HG03558 (cell line): ENCODE data around the gene FLAD1.

Source experiments
- ATAC-seq: cut with Tn5 transposase; IDR thresholded peaks from one replicate; pipeline ENCODE4 v1.9.1; 2021; ENCODE audit warnings: moderate number of reproducible peaks; ENCODE audit not compliant: unreplicated experiment; ENCODE audit errors: extremely low read depth

FLAD1 gene

DNA sequence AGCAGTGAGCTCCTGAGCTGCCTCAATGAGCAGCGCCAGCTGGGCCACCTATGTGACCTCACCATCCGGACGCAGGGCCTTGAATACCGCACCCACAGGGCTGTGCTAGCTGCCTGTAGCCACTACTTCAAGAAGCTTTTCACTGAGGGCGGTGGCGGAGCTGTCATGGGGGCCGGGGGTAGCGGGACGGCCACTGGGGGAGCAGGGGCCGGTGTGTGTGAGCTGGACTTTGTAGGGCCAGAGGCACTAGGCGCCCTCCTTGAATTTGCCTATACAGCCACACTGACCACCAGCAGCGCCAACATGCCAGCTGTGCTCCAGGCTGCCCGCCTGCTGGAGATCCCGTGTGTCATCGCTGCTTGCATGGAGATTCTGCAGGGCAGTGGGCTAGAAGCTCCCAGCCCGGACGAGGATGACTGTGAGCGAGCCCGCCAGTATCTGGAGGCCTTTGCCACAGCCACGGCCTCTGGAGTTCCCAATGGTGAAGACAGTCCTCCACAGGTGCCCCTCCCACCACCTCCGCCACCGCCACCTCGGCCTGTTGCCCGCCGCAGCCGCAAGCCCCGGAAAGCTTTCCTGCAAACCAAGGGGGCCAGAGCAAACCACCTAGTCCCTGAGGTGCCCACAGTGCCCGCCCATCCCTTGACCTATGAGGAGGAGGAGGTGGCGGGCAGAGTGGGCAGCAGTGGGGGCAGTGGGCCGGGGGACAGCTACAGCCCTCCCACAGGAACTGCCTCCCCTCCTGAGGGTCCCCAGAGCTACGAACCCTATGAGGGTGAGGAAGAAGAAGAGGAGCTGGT, 31.8 kb downstream of the FLAD1 start:
- no peak for ATAC-seq

DNA sequence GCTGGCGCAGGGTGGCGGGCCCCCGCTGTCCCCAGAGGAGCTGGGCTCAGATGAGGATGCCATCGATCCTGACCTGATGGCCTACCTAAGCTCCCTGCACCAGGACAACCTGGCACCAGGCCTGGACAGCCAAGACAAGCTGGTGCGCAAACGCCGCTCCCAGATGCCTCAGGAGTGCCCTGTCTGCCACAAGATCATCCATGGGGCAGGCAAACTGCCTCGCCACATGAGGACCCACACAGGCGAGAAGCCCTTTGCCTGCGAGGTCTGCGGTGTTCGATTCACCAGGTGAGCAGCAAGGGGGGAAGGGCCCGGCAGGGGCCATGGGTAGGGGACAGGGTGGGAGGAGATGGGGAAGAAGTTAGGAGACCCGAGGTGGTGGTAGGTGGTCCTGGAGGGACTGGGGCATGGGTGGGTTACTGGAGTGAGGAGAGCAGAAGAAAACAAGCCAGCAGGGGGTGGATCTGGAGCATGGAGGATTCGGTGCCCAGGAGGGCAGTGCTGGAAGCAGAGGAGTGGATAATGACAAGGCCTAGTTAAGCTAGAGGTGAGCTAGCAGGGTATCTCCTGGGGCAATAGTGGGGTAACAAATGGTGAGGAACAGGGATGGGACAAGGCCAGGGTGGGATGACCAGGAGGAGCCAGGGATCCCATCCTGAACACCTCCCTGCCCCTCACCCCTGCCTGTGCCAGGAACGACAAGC, 32.5 kb downstream of the FLAD1 start:
- ATAC-seq: no peak

DNA sequence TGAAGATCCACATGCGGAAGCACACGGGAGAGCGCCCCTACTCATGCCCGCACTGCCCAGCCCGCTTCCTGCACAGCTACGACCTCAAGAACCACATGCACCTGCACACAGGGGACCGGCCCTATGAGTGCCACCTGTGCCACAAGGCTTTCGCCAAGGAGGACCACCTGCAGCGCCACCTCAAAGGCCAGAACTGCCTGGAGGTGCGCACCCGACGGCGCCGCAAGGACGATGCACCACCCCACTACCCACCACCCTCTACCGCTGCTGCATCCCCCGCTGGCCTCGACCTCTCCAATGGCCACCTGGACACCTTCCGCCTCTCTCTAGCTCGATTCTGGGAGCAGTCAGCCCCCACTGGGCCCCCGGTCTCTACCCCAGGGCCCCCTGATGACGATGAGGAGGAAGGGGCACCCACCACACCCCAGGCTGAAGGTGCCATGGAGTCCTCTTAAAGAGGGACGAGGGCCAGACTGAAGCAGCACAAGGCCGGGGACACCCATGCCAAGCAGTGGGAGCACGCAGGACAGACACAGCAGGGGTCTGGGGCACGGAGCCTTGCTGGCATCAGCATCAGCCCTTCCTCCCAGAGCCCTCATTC, 33.2 kb downstream of the FLAD1 start:
- no peak for ATAC-seq

DNA sequence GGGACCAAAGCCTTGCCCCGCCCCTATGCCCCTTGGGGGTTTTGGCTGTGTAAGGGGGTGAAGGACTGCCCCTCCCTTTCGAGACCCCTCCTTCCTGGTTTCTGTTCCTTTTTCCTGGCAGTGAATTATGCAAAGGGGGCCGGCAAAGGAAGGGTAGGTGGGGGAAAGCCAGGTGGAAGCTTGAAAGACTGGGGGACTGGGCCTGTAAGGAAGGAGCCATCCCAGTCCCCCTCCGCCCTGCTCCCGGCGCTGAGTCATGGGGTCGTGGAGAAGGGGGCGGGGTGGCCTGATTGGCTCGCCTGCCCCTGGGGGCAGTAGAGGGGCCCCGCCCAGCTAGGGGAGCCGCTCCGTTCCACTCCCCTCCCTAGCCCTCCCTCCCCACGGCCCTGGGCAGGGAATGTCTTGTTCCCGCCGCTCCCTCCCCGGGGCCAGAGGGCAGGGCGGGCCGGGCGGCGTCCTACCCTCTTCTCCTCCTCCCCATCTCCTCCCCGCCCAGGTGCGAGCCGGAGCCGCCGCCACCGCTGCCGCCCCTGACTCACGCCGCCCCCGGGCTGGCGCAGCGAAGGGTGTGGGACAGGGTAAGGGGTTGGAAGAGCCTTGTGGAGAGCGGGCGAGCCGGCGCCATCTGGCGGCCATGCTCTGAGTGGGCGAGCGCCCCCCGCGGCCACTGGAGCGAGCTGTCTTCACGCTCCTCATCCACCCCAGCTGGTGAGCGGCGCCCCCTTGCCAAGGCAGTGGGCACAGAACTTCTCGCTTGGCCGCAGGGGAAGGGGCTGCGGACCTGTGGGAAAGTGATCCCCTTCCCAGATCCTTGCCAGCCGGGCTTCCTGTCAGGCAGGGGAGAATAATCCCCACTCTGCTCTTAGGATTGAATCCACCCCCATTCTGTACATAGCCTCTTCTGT, 34.1 kb downstream of the FLAD1 start:
- no peak for ATAC-seq

DNA sequence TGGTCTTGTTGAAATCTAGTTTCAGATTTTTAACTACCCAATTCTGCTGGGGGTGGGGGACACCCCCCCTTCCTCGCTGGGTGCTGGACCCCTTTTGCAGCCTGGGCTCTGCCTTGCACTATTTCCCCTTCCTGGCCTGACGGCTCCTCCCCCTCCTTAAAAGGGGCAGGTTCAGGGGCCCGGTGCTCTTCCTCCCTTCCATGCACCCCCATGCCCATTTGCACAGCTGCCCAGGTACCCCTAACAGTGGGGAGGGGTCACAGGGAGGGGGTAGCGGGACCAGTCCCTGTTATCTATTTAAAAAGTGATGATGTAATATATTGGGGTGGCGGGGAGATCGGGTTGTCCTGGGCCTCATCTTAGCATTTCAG, 34.8 kb downstream of the FLAD1 start:
- ATAC-seq: no peak

DNA sequence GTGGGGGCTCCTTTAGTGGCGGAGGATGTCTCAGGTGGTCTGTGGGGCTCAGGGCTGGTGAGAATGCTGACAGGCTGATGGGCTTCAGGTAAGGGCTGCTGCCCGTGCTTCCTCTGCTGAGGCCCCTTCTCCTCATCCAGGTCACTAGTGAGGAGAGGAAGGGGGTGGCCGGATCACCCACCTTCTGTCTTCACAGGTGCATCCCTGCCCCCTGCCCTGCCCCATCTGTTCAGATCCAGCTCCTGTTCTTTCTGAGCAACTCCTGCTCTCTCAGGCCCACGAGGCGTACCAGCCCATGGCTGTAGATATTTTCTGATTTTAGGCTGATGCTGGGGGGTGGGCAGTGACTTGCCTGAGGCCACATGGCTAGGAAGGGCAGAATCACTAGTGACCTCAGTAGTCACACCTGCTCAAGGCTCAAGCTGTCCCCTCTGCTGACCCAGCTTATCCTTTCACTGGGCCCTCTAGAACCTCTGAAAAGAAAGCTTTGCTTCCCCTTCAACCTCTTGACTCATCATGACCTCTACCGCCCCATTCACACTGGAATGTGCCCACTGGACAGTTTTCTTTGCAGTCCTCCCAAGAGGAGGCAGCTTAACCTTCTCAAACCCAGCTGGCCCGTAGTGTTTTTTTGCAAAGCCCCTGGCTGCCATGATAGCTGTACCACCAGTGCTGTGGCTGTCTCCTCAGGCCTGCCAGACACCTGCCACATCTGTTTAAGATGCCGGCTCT, 35.6 kb downstream of the FLAD1 start:
- no peak for ATAC-seq

DNA sequence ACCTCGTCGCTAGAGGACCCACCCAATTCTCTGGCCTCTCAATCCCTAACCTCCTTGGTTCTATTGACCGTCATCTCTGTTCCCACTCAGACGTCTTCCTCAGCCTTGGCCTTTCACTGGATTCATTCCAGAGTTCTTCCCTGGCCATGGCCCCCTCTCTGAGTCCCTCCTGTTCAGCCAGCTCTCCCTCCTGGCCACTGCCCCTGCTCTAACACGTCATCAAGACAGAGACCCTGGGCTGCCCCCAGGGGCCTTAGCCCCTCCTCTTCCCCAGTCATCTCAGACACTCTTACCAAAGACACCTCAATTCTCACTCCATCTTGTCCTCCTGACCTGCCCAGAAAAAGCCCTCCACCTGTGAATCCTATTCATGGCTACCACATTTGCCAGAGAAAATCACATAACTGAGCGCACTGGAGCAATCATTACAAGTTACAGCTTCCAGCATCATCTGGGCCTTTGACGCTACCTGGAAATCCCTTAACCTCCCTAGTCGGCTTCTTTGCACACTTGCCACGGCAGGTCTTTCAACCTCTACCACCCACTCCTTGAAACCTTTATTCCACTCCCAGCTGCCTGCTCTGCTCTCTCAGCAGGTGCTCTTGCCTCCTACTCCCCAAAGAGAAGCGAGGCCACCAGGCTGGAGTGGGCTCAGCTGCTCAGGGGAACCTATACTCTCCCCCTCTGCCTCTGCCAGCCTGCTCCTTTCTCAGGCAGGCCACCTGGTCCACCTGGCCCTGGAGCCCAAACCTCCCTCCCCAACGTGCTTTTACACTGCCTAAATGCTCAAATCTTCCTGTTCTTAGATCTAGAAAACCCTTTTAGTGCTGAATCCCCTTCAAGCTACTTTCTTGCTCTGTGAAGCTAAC, 36.5 kb downstream of the FLAD1 start:
- no peak for ATAC-seq

DNA sequence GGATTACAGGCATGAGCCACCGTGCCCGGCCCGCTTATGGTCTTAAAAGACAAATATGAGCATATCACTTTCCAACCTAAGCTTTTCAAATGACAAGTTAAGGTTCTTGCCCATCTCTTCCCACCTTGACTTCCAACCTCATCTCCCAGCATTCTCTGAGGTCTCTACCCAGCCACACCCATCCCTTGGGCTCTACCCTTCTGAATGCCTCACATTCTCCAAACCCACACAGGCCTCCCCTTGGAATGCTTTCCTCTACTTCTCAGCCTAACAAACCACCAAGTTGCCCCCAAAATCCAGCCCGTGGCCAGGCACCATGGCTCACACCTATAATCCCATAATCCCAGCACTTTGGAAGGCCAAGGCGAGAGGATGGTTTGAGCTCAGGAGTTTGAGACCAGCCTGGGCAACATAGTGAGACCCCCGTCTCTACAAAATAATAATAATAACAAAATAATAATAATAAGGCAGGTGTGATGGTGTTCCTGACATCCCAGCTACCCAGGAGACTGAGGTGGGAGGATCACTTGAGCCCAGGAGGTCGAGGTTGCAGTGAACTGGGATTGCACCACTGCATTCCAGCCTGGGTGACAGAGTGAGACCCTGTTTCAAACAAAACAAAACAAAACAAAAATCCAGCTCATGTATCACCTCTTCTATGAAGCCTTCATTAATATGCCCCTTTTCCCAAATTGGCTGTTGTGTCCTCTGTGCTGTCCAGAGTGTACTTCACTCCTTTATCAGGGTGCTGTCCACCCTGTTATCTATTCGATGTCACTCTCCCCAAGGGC, 39.2 kb downstream of the FLAD1 start:
- ATAC-seq: no peak

DNA sequence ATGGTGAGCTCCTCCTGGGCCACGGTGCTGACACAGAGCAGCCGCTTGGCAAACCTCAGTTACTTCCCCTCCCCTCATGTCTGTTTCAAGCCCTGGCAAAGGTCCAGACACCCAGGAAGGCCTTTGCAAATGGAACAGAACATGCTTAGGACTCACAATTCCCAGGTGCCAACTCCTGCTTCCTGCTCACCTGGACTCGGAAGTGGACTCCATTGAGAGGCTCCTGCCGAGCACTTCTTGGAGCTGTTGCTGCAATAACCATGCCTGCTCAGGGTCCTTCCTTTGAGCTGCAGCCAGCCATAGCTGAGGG, 39.7 kb downstream of the FLAD1 start:
- ATAC-seq: no peak

DNA sequence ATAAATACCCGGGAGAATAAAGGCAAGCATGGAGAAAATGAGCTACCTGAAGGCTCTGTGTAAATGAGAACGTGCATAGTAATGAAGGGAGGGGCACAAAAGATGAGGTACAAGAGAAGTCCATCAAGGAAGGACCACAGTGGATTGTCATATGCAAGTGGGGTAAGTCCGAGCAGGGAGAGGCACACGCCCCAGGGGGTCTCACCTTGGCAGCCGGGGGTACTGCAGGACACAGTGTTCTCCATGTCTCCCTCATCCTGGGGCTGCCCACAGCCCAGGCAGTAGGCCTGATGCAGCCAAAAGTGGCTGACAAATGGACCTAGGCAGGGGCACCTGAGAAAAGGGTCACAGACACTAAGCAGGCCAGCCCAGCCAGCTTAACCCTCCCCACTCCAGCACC, 40.5 kb downstream of the FLAD1 start:
- ATAC-seq: no peak

DNA sequence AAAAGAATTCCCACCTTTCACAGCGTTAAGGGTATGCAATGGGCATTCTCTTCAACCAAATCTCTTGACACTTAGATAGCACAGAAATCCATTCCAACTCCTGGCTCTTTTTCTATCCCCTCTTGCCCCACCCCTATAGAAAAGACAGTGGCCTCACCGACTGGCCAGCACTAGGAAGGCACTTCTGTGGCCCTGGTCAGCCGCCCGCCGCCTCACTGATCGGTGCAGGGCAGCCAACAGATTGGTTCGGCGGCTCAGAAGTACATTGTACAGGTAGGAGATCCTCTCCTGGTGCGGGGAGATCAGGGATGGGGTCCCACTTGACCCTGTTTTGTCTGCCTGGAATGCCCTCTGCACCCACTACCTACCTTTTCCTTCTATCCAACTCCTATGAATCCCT, 41.2 kb downstream of the FLAD1 start:
- ATAC-seq: no peak

DNA sequence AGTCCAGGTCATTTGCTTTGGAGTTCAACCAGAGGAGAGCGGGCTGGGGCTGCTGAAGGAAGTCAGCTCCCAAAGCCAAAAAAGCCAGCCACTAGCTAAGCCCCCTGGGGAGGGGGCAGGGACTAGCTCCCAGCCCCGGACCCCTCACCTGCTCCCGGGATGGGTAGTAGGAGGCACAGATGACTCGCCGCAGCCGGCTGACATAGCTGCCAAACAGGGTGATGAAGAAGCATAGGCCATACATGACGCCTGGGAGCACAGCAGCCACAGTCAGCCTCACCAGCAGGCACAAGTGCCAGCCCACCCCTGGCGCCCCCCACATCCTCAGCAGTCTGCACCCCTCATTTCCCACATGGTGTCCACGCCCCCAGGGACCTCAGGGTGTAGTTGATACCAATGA, 43.0 kb downstream of the FLAD1 start:
- no peak for ATAC-seq

DNA sequence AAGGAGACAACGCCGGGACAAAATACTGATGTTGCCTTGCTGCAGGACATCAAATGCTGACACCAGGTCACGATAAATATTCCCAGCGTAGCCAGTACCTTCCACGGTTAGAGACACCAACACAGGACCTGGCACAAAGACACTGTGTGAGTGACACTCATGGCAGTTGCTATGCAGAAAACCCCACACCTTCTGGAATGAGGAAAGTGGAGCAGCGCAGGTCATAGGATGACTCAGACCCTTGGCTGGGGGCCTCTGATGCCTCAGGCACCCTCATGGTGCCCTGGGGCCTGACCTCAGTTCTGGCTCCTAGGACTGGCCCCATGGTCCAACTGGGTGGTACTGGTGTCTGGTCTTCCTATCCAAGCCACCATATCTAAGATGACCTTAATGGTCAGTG, 43.4 kb downstream of the FLAD1 start:
- no peak for ATAC-seq

DNA sequence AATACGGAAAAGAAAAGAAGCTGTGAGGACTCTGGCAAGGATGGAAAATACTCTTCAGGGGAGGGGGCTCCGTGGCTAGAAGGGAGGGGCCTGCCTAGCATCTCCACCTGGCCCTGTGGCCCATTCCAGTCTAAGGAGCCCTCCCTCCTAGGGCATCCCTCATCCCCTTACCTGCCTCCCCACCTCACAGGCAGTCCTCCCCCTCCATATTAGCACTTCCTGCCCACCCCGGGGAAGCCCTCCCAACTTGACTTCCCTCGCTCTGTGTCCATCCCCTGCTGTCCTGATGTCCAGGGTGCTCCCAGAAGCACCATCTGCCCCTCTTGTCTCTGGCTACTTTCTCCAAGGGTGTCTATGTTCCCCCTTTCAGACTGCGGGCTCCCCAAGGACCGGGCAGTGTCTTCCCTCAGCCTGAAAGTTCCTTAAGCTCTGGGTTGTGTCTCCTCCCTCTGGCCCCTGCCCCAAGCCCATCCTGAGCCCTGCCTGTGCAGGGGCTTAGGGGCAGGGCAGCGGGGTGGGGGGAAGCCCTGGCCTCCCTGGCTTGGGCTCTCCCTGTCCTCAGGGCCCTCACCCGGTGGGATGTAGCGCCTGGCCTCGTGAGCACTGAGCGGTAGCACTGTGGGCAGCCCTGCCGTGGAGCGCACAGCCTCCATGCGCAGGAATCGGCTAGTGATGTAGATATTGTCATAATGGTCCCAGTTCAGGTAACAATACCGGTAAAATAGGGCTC, 46.5 kb downstream of the FLAD1 start:
- no peak for ATAC-seq

DNA sequence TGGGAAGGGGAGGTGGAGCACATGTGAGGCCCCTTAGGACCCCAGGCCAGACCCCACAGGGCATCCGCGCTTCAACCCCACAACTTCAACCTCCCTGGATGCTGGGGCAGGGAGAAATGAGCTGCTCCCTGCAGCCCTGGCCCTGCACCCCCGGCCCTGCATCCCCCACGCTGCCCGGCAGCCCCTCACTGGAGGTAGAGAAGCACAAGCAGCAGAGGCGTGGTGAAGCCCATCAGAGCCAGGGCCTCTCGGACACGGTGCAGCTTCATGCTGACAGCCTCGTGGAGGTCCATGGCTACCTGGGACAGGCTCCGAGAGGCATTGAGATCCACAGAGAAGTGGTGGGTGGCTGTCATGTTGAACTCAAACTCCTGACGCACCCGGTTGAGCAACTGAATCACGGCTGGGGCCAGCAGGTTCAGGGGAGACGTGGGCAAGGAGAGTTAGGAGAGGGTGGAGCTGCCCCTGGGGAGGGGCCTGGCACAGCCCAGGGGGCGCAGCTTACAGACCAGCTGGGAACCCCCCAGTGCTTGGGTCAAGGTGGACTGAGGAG, 47.2 kb downstream of the FLAD1 start:
- ATAC-seq: no peak

DNA sequence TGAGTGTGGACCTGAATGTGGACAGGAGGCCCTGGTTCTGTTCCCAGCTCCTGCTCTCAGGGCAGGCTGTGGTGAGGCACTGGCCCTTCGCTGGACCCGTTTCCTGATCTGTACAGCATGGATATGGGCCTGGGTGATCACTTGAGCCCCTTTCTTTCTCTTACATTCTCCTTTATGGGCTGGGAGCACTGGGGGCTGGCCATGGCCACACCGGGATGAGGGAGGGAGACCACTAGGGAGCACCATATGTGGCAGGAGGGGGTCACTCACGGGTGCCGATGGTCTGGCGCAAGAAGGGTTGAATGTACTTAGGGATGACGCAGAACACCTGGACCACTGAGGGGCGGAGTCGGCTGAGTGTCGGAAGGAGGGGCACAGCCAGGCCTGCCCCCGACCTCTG, 47.8 kb downstream of the FLAD1 start:
- no peak for ATAC-seq

DNA sequence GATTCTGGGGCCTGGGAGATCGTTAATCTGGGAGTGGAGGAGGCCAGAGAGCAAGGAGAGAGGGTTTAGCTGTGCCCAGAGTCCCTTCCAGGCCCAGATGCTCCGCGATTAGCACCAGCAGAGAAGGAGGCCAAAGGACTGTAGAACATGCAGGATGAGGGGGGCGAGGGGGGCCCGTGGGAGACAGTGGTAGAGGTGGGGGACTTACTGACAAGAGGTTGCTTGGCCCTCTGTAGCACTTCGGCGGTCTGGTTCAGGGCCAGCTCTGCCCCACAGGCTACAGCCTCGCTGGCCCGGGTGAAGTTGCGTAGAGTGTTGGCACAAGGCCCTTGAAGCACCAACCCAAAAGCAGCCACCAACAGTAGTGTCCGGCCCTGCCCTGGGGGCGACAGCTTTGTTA, 49.7 kb downstream of the FLAD1 start:
- no peak for ATAC-seq

DNA sequence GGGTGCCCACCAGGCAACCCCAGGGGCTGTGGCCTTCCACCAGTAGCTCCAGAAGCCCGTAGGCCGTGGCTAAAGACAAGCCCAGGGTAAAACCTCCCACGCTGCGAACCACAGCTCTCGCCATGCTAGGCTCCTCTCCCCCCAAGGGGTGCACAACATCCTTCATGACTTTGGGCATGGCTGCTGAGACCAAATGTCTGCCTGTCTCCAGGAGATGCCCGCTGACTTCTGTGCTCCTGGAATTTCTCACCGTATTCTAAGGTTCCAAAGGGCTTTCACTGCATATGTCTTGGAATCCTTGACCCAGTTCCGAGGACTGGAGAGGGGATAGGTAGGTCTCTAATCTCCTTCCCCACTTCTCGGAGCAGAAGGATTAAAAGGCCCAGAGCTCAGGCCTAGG, 50.4 kb downstream of the FLAD1 start, which contains the start of the genes DCST1 and DCST2:
TSS of gene DCST1 (plus strand) at position 301 of the 400 bp plus-strand sequence. CDS start 213 bp downstream, outside the sequence.
TSS of gene DCST2 (minus strand) at position 258 of the 400 bp plus-strand sequence. CDS start at position 178, 80 bp downstream.
- ATAC-seq: no peak
